HCT116 (cell line): ENCODE measurements around the gene CCDC61. TPM values are rescaled to one million over a fixed set of nuclear protein-coding genes. Genes with fewer than 3 reads are reported as not detected.
A peak's percentile ranks its signal among the peaks of the same experiment; 100 is the strongest.

Experiments used
- ATAC-seq: fragments of 200-7000 bp; cut with Tn5 transposase; 2 replicates; pipeline ENCODE4 v1.9.1; 2020; ENCODE audit warnings: mild to moderate bottlenecking, moderate library complexity
- BruUV-seq: library from RNA; stranded (reverse); fragments of 400-500 nt; replicated peaks from 2 replicates; lab custom pipeline; 2021; lab: Mats Ljungman, UMichigan
- CTCF ChIA-PET: fragments of 300-600 bp; sonication (Branson Sonifier 250); formaldehyde crosslinking; loops from one replicate; lab custom pipeline; 2021; ENCODE audit warnings: antibody characterized with exemption; lab: Charles Lee
- POLR2A ChIA-PET: fragments of 300-600, 350-600 bp; sonication (Branson Sonifier 250); formaldehyde crosslinking; loops from one replicate; lab custom pipeline; 2021; ENCODE audit warnings: antibody characterized with exemption; lab: Charles Lee
- RAD21 ChIA-PET, 2 experiments: fragments of 300-600 bp; sonication (Branson Sonifier 250); formaldehyde crosslinking; loops; one replicate each; lab custom pipeline; 2023; ENCODE audit warnings: low total read pairs in 2 of 2; ENCODE audit not compliant: uncharacterized antibody in 2 of 2, unreplicated experiment in 2 of 2, low non-redundant PET in 1 of 2; lab: Charles Lee
- DNase-seq: peaks from one replicate; pipeline ENCODE4 v3.0.0-alpha.2; 2010; ENCODE audit warnings: low read depth, low spot score
- H2AFZ ChIP-seq: fragments of 200-600 bp; shearing (Covaris generic), sonication (generic); 2 replicates; pipeline ENCODE4 v1.6.1; 2017; ENCODE audit warnings: low read depth, mixed run types, mixed read lengths, antibody characterized with exemption, low read length; ENCODE audit not compliant: poor library complexity, severe bottlenecking
- H3K27ac ChIP-seq: 2 replicates; pipeline ENCODE4 v1.5.1; 2012; ENCODE audit warnings: low read depth, low read length
- H3K27me3 ChIP-seq: fragments of 200-600 bp; sonication (generic); 2 replicates; pipeline ENCODE4 v1.6.1; 2016; ENCODE audit warnings: mixed run types, low read length, mixed read lengths; ENCODE audit not compliant: insufficient read depth
- H3K36me3 ChIP-seq, 2 experiments: fragments of 200-500 bp in 1 of 2; fragments of 200-600 bp in 1 of 2; sonication (Bioruptor generic) in 1 of 2; sonication (generic) in 1 of 2; 2 replicates each; pipeline versions ENCODE4 v1.5.1 to v1.6.1; 2014 to 2016; ENCODE audit warnings: low read length in 2 of 2, inconsistent platforms in 1 of 2, mixed read lengths in 1 of 2, mixed run types in 1 of 2; ENCODE audit not compliant: insufficient read depth in 2 of 2, control insufficient read depth in 1 of 2
- H3K4me1 ChIP-seq, 2 experiments: fragments of 200-600 bp in 1 of 2; sonication (generic) in 1 of 2; 2 replicates each; pipeline versions ENCODE4 v1.5.1 to v1.6.1; 2012 to 2017; ENCODE audit warnings: low read length in 2 of 2, inconsistent platforms in 1 of 2, mild to moderate bottlenecking in 1 of 2, mixed read lengths in 1 of 2, mixed run types in 1 of 2, moderate library complexity in 1 of 2; ENCODE audit not compliant: insufficient read depth in 2 of 2, control insufficient read depth in 1 of 2
- H3K4me2 ChIP-seq: fragments of 200-600 bp; sonication (generic); 2 replicates; pipeline ENCODE4 v1.6.1; 2017; ENCODE audit warnings: mixed run types, low read length, mixed read lengths
- H3K4me3 ChIP-seq, 2 experiments: fragments of 200-600 bp in 1 of 2; sonication (generic) in 1 of 2; replicated peaks in 1 of 2; 2 replicates each; pipeline ENCODE4 v1.5.1; 2011 to 2016; ENCODE audit warnings: low read length in 2 of 2, control low read depth in 1 of 2, low read depth in 1 of 2, mild to moderate bottlenecking in 1 of 2, mixed read lengths in 1 of 2, mixed run types in 1 of 2
- H3K79me2 ChIP-seq: fragments of 200-600 bp; sonication (generic); 2 replicates; pipeline ENCODE4 v1.6.1; 2017; ENCODE audit warnings: mild to moderate bottlenecking, mixed run types, low read length, moderate library complexity, mixed read lengths; ENCODE audit not compliant: insufficient read depth
- H3K9ac ChIP-seq: fragments of 200-600 bp; sonication (generic); 2 replicates; pipeline ENCODE4 v1.6.1; 2016; ENCODE audit warnings: low read length, mixed read lengths
- H3K9me2 ChIP-seq: fragments of 200-600 bp; sonication (generic), shearing (Covaris generic); 2 replicates; pipeline ENCODE4 v1.6.1; 2017; ENCODE audit warnings: mixed run types, mild to moderate bottlenecking, moderate library complexity; ENCODE audit not compliant: insufficient read depth
- H3K9me3 ChIP-seq, 2 experiments: fragments of 200-500 bp in 1 of 2; fragments of 200-600 bp in 1 of 2; sonication (Bioruptor generic) in 1 of 2; sonication (generic) in 1 of 2; 2 replicates each; pipeline ENCODE4 v1.6.1; 2014 to 2017; ENCODE audit warnings: low read length in 2 of 2, mixed read lengths in 2 of 2, inconsistent platforms in 1 of 2, low read depth in 1 of 2, mild to moderate bottlenecking in 1 of 2, mixed run types in 1 of 2, moderate library complexity in 1 of 2; ENCODE audit not compliant: control insufficient read depth in 1 of 2, insufficient read depth in 1 of 2
- H4K20me1 ChIP-seq: fragments of 200-600 bp; sonication (generic), shearing (Covaris generic); 2 replicates; pipeline ENCODE4 v1.6.1; 2017; ENCODE audit warnings: mixed run types, mild to moderate bottlenecking, moderate library complexity; ENCODE audit not compliant: insufficient read depth
- CBX3 ChIP-seq: IDR thresholded peaks from 2 replicates; pipeline ENCODE4 v1.6.1; 2012; ENCODE audit warnings: low read depth
- CEBPB ChIP-seq: IDR thresholded peaks from 2 replicates; pipeline ENCODE4 v1.6.1; 2012; ENCODE audit warnings: low read depth
- EZH2 ChIP-seq: fragments of 200-600 bp; sonication (generic); IDR thresholded peaks from 2 replicates; pipeline ENCODE4 v1.6.1; 2017; ENCODE audit warnings: antibody characterized with exemption, mixed run types
- EZH2phosphoT487 ChIP-seq: fragments of 200-600 bp; IDR thresholded peaks from 2 replicates; pipeline ENCODE4 v1.6.1; 2018; ENCODE audit warnings: antibody characterized with exemption, borderline replicate concordance
- JUND ChIP-seq: IDR thresholded peaks from 2 replicates; pipeline ENCODE4 v1.6.1; 2012
- POLR2AphosphoS5 ChIP-seq: IDR thresholded peaks from 2 replicates; pipeline ENCODE4 v1.6.1; 2011; ENCODE audit warnings: mild to moderate bottlenecking, low read depth, low read length, moderate library complexity
- RAD21 ChIP-seq: IDR thresholded peaks from 2 replicates; pipeline ENCODE4 v1.6.1; 2012; ENCODE audit warnings: low read depth, mild to moderate bottlenecking
- SIN3A ChIP-seq: IDR thresholded peaks from 2 replicates; pipeline ENCODE4 v1.6.1; 2012; ENCODE audit warnings: low read depth
- SP1 ChIP-seq: IDR thresholded peaks from 2 replicates; pipeline ENCODE4 v1.6.1; 2012; ENCODE audit warnings: low read depth
- TCF7L2 ChIP-seq: IDR thresholded peaks from 2 replicates; pipeline ENCODE4 v1.7.0; 2011; ENCODE audit warnings: borderline replicate concordance, inconsistent platforms; ENCODE audit not compliant: insufficient read depth, insufficient read length; ENCODE audit errors: extremely low read depth
- YY1 ChIP-seq: IDR thresholded peaks from 2 replicates; pipeline ENCODE4 v1.6.1; 2011; ENCODE audit warnings: low read length, low read depth, moderate library complexity, mild to moderate bottlenecking; ENCODE audit not compliant: insufficient replicate concordance; ENCODE audit errors: extremely low read depth
- ZFX ChIP-seq: fragments of 450-650 bp; IDR thresholded peaks from 2 replicates; pipeline ENCODE4 v1.6.1; 2017
- ZNF274 ChIP-seq: fragments of 200-500 bp; sonication (Bioruptor generic); IDR thresholded peaks from 2 replicates; pipeline ENCODE4 v1.6.1; 2014; ENCODE audit warnings: mild to moderate bottlenecking, low read depth, low read length, inconsistent platforms
- intact Hi-C: fragments of 100-400 bp; cut with micrococcal nuclease; formaldehyde crosslinking; loops from 2 replicates; pipeline ENCODE4 v1.10.0; 2022
- total RNA-seq: library from RNA; stranded (reverse); gene quantifications from one replicate; pipeline ENCODE4 v1.2.1, GENCODE V29; 2021; ENCODE audit not compliant: unreplicated experiment
- TF ChIP-seq, protein P1 (sequence below): IDR thresholded peaks from 2 replicates; pipeline ENCODE4 v1.6.1; 2012
- TF ChIP-seq, protein P2 (sequence below): IDR thresholded peaks from 2 replicates; pipeline ENCODE4 v1.6.1; 2012; ENCODE audit warnings: low read depth

CCDC61 gene
- total RNA-seq, 1 experiment from 2014 or later = 12.2 TPM

DNA sequence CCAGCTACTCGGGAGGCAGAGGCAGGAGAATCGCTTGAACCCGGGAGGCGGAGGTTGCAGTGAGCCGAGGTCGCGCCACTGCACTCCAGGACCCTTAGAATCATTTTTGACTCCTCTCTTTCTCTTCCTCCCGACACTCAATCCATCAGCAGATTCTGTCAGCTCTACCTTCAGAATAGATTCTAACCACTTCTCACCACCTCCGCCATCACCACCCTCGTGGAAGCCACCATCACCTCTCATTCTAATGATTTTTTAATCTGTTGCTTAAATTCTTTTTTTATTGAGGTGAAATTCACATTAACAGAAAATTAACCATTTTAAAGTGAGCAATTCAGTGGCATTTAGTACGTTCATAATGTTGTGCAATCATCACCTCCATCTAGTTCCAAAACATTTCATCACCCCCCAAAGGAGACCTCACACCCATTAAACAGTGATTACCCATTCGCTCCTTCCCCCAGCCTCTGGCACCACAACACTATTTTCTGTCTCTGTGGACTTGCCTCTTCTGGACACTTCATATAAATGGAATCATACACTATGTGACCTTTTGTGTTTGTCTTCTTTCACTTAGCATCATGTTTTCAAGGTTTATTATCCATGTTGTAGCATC lies 5.0 kb upstream of the CCDC61 start:
- no peak overlapping the region for H3K27ac ChIP-seq
- CTCF ChIA-PET = no interaction called here
- RAD21 ChIA-PET = no interaction called here
- no peaks in the 10 kb centered on the region for H3K36me3 ChIP-seq
- no peaks in the 10 kb centered on the region for H3K79me2 ChIP-seq
- no peak overlapping the region for H3K9ac ChIP-seq
- peaks cover 5 to 7% of the 10 kb centered on the region in 2 experiments; a peak in 2 of 4 replicates for H3K4me1 ChIP-seq
- no TSS peak for BruUV-seq
- H2AFZ ChIP-seq = no peak overlapping the region
- DNase-seq = no peak
- no peak overlapping the region for H3K4me2 ChIP-seq
- no peaks in the 10 kb centered on the region for H4K20me1 ChIP-seq
- no peaks in the 10 kb centered on the region for H3K9me3 ChIP-seq
- H3K4me3 ChIP-seq = no peak overlapping the region
- intact Hi-C loops = no loop called here
- no peak for ATAC-seq
- H3K27me3 ChIP-seq = no peaks in the 10 kb centered on the region
- TF ChIP-seq EZH2 = no peak
- TF ChIP-seq, protein P1, sequence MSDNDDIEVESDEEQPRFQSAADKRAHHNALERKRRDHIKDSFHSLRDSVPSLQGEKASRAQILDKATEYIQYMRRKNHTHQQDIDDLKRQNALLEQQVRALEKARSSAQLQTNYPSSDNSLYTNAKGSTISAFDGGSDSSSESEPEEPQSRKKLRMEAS = no peak
- no peak for TF ChIP-seq RAD21
- TF ChIP-seq JUND = no peak
- no peak for TF ChIP-seq SIN3A
- POLR2A ChIA-PET = no interaction called here
- H3K9me2 ChIP-seq = no peaks in the 10 kb centered on the region

DNA sequence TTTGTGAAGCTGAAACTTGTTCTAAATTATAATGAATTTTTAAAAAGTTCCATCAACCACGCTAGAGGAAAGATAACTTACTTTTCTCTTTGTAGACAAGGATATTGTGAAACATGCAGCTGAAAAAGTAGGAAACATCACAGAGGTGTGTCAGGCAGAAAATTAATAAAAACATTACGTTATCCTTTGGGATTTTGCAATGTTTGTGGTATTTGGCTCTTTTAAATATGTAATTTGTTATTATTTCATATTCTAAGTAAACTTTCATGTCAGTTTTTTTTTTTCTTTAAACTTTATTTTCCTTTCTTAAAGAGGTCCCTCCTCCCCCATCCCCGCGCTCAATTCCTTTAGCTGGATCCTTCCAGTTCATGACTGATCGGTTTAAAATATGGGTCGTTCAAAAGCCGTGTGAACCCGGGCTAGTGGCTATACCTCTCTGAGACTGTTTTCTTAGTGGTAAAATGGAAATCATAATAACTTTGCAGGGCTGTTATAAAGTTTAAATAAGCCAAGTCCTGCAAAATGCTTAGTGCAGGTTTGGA lies 740 bp upstream of the CCDC61 start:
- ChIA-PET RAD21 (interaction anchor here (0.6 to 1.5 kb wide), 3 partner anchors 58 to 278 kb away, joined by 3 to 4 read pairs (median 4); partner anchors contain the start of gene MYPOP (in 1 of the 2)), CTCF (interaction anchor here (1.0 to 2.5 kb wide), 4 partner anchors 15 to 84 kb away, joined by 3 to 8 read pairs (median 5); no protein-coding TSS in a partner anchor), POLR2A (interaction anchor here (0.8 to 1.4 kb wide), 7 partner anchors 10 to 178 kb away, joined by 3 to 6 read pairs (median 5); partner anchors contain the start of genes IRF2BP1 and SYMPK)
- H3K9me3 ChIP-seq = no peaks in the 10 kb centered on the region
- peak; percentile 32 for ATAC-seq
- peaks cover 5 to 11% of the 10 kb centered on the region in 2 experiments; a peak in 3 of 4 replicates for H3K4me1 ChIP-seq
- H3K79me2 ChIP-seq = peaks cover 16% of the 10 kb centered on the region; the same call in 1 of the 2 replicates
- DNase-seq = no peak
- no peak overlapping the region for H3K27ac ChIP-seq
- no peaks in the 10 kb centered on the region for H3K36me3 ChIP-seq
- H3K9ac ChIP-seq = peak overlapping the region; percentile 34
- intact Hi-C loops = no loop called here
- H3K27me3 ChIP-seq = no peaks in the 10 kb centered on the region
- peak overlapping the region; percentile 73 for H3K4me2 ChIP-seq
- peak overlapping the region; percentile 55 to 60 for H3K4me3 ChIP-seq
- peak overlapping the region; percentile 27 for H2AFZ ChIP-seq
- H3K9me2 ChIP-seq = no peaks in the 10 kb centered on the region
- BruUV-seq = TSS peak; percentile 66
- no peaks in the 10 kb centered on the region for H4K20me1 ChIP-seq
- no peak for TF ChIP-seq CEBPB
- TF ChIP-seq EZH2phosphoT487 = no peak
- TF ChIP-seq CBX3 = no peak
- no peak for TF ChIP-seq ZFX
- TF ChIP-seq POLR2AphosphoS5 = no peak
- TF ChIP-seq, protein P1 = no peak
- no peak for TF ChIP-seq EZH2
- TF ChIP-seq TCF7L2 = no peak
- TF ChIP-seq, protein P2, sequence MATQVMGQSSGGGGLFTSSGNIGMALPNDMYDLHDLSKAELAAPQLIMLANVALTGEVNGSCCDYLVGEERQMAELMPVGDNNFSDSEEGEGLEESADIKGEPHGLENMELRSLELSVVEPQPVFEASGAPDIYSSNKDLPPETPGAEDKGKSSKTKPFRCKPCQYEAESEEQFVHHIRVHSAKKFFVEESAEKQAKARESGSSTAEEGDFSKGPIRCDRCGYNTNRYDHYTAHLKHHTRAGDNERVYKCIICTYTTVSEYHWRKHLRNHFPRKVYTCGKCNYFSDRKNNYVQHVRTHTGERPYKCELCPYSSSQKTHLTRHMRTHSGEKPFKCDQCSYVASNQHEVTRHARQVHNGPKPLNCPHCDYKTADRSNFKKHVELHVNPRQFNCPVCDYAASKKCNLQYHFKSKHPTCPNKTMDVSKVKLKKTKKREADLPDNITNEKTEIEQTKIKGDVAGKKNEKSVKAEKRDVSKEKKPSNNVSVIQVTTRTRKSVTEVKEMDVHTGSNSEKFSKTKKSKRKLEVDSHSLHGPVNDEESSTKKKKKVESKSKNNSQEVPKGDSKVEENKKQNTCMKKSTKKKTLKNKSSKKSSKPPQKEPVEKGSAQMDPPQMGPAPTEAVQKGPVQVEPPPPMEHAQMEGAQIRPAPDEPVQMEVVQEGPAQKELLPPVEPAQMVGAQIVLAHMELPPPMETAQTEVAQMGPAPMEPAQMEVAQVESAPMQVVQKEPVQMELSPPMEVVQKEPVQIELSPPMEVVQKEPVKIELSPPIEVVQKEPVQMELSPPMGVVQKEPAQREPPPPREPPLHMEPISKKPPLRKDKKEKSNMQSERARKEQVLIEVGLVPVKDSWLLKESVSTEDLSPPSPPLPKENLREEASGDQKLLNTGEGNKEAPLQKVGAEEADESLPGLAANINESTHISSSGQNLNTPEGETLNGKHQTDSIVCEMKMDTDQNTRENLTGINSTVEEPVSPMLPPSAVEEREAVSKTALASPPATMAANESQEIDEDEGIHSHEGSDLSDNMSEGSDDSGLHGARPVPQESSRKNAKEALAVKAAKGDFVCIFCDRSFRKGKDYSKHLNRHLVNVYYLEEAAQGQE = no peak
- TF ChIP-seq SP1 = no peak
- no peak for TF ChIP-seq JUND
- TF ChIP-seq SIN3A = no peak
- no peak for TF ChIP-seq ZNF274
- no peak for TF ChIP-seq YY1
